ACC112 (cell line): ENCODE results near the gene ASMTL.
"Not testable (repeated sequence)": the region's sequence is repeated elsewhere in the genome, so short reads cannot be mapped to it uniquely, and the experiment has no call there.

ENCODE experiments used
- H2AFZ ChIP-seq: fragments of 200-600 bp; sonication (generic); one replicate; pipeline ENCODE4 v1.6.0; 2017; ENCODE audit warnings: antibody characterized with exemption, low read length; ENCODE audit not compliant: unreplicated experiment
- H3K27ac ChIP-seq: fragments of 200-600 bp; sonication (generic); 2 replicates; pipeline ENCODE4 v1.5.1; 2014; ENCODE audit warnings: low read depth, mild to moderate bottlenecking, antibody characterized with exemption, low read length, moderate library complexity
- H3K27me3 ChIP-seq: fragments of 200-600 bp; sonication (generic); 2 replicates; pipeline ENCODE4 v1.6.1; 2014; ENCODE audit warnings: mild to moderate bottlenecking, antibody characterized with exemption, low read length, moderate library complexity, mixed read lengths; ENCODE audit not compliant: insufficient read depth
- H3K36me3 ChIP-seq: fragments of 200-600 bp; sonication (generic); 2 replicates; pipeline ENCODE4 v1.6.1; 2016; ENCODE audit warnings: mild to moderate bottlenecking, antibody characterized with exemption, low read length, moderate library complexity, mixed read lengths; ENCODE audit not compliant: insufficient read depth
- H3K4me1 ChIP-seq: fragments of 200-600 bp; sonication (generic); one replicate; pipeline ENCODE4 v1.6.1; 2016; ENCODE audit warnings: low read length, mixed read lengths; ENCODE audit not compliant: insufficient read depth, unreplicated experiment, control insufficient read depth
- H3K4me3 ChIP-seq: fragments of 200-600 bp; sonication (generic); 2 replicates; pipeline ENCODE4 v1.5.1; 2014; ENCODE audit warnings: mild to moderate bottlenecking, low read depth, low read length
- H3K79me2 ChIP-seq: fragments of 200-600 bp; sonication (generic); one replicate; pipeline ENCODE4 v1.6.0; 2016; ENCODE audit warnings: low read length; ENCODE audit not compliant: control insufficient read depth, unreplicated experiment, insufficient read depth

ASMTL gene

DNA sequence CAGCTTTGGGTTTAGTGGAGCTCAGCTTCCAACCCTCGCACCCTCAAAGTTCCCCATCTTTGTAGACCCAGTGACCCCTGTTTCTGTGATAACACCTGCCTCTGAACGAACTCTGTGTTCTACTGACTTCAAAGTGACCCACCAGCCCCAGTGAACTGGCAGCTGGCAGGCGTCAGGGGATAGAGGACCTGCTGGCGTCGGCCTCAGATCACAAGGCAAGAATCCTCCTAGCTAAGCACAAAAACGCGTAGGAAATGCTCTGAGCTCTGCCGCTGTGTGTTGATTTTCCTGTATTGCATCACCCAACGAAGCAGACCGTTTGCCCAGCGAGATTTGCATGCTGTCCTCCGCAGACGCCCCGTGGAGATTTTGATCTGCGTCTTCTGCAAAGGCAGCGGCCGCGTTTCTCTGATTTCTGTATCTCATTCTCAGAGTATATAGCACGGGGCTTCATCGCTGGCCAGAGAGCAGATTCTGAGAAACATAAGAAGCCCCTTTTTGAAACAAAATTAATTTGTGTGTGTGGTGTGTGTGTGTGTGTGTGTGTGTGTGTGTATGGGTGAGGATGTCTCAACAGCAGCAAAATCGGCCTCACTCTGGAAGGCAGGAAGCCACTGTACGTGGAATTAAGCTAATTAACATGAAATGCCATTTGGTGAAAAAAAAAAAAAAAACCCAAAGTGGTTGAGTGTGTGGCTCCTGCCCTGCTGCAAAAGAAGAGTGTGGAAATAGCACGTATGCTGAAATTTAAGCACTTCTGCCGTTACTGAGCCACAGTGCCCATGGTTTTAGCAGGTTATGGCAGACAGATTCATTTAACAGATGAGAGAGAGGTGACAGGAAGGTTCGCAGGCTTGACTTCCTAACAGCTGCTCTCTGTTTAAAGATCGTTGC, 29.2 kb upstream of the ASMTL start:
- Histone ChIP-seq H3K79me2 (no peaks in the 10 kb centered on the region), H3K27me3 (peaks cover 21% of the 10 kb centered on the region; the same call in 1 of the 2 replicates), H3K36me3 (no peaks in the 10 kb centered on the region), H3K27ac (no peak overlapping the region), H3K4me3 (peak overlapping the region; percentile 27), H2AFZ (no peak overlapping the region), H3K4me1 (peaks cover 2% of the 10 kb centered on the region)

DNA sequence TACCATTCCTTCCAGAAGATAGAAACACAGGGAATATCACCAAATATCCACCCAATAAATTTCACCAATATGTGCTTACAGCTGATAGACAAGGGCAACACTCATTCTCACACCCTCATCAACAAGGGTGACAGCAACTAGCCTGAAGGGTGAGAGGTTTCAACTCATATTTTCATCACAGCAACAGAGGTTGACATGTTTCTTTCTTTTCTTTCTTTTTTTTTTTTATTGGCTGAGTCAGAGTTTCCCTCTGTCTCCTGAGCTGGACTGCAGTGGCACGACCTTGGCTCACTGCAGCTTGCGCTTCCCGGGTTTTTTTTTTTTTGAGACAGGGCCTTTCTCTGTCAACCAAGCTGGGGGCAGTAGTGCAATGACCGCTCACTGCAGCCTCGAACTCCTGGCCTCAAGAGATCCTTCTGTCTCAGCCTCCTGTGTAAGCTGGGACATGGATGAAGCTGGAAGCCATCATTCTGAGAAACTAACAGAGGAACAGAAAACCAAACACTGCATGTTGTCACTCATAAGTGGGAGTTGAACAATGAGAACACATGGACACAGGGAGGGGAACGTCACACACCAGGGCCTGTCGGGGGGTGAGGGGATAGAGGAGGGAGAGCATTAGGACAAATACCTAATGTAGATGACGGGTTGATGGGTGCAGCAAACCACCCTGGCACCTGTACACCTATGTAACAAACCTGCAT, 27.5 kb upstream of the ASMTL start:
- H3K4me1 ChIP-seq, result peaks cover 2% of the 10 kb centered on the region
- H3K79me2 ChIP-seq, result no peaks in the 10 kb centered on the region
- H3K4me3 ChIP-seq, result no peak overlapping the region
- no peak overlapping the region for H3K27ac ChIP-seq
- H3K36me3 ChIP-seq, result no peaks in the 10 kb centered on the region
- peaks cover 23% of the 10 kb centered on the region; the same call in 1 of the 2 replicates for H3K27me3 ChIP-seq
- H2AFZ ChIP-seq, result no peak overlapping the region

DNA sequence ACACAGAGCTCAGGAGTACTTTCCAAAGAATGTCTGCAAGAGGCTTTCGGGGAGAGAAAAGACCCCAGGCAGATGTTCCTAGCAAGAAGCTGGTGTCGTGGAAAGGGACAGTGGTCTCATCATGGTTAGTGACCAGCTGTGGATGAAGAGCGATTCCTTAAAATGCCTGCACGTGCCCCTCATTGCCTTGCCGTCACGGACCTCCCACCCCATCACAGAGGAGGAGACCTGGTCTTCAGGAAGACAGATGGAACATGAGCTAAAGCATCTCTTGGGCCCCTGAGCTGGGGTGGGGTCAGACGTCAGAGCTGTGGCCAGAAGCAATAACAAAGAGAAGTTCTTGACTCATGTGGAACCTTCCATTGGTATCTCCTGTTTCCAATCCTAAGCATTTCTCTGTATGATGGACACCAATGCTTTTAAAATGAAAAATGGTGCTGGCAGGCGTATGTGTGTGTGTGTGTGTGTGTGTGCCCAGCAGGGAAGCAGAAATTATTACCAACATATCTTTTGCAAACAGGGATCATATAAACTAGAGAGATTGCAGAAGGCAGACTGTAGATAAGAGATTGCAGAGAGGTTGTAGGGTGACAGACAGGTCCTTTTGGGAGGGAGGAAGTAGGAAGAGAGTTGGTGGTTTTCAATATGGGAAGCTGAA, 25.2 kb upstream of the ASMTL start:
- Histone ChIP-seq H2AFZ (no peak overlapping the region), H3K27ac (no peak overlapping the region), H3K4me1 (peaks cover 2% of the 10 kb centered on the region), H3K79me2 (no peaks in the 10 kb centered on the region), H3K4me3 (no peak overlapping the region), H3K36me3 (no peaks in the 10 kb centered on the region), H3K27me3 (peaks cover 13% of the 10 kb centered on the region; the same call in 1 of the 2 replicates)

DNA sequence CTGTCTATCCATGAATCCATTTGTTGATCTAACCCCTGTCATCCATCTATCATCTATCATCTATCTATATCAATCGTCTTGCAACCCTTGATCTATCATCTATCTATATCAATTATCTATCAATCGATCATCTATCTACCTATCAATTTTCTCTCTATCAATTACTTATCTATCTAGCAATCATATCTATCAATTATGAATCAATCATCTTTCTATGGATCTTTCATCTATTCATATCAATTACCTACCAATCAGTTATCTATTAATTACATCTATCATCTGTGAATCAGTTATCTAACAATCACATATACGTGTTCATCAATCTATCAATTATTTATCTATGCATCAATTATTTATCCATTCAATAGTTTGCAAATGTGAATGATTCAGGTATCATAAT, 24.5 kb upstream of the ASMTL start:
- Histone ChIP-seq H3K27me3 (peaks cover 13% of the 10 kb centered on the region; the same call in 1 of the 2 replicates), H3K27ac (no peak overlapping the region), H2AFZ (no peak overlapping the region), H3K79me2 (no peaks in the 10 kb centered on the region), H3K4me3 (no peak overlapping the region), H3K4me1 (peaks cover 2% of the 10 kb centered on the region), H3K36me3 (no peaks in the 10 kb centered on the region)

DNA sequence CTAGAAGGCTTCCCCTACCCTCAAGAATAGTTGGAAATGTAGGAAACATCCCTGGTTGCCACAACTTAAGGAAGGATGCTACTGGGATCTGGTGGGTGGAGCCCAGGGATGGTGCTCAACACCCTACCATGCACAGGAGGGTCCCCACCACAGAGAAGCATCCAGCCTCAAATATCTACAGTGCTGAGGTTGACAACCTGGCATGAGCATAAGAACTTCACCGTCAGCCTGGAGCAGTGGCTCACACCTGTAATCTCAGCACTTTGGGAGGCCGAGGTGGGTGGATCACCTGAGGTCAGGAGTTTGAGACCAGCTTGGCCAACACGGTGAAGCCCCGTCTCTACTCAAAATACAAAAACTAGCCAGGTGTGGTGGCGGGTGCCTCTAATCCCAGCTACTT, 24.0 kb upstream of the ASMTL start:
- Histone ChIP-seq H3K4me1 (peaks cover 2% of the 10 kb centered on the region), H3K27ac (no peak overlapping the region), H3K4me3 (no peak overlapping the region), H3K36me3 (no peaks in the 10 kb centered on the region), H3K79me2 (no peaks in the 10 kb centered on the region), H3K27me3 (peaks cover 13% of the 10 kb centered on the region; the same call in 1 of the 2 replicates), H2AFZ (no peak overlapping the region)

DNA sequence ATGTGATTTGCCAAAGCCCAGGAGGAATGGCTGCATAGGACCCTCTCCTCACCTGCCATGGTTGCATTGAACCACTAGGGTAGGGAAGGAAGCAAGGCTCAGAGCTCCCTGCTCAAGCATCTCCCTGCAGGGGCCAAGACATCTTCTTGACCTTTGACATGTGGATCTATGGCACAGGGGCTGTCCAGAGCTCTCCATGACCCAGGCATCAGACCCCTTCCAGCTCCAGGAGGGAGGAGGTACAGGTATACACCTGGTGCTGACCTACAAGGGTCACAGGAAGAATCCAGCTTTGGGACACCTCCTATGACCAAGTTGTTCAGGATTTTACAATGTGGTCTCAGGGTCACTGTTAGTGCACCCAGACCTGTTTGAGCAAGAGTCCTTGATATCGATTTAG, 23.2 kb upstream of the ASMTL start:
- no peak overlapping the region for H3K27ac ChIP-seq
- H3K79me2 ChIP-seq, result no peaks in the 10 kb centered on the region
- no peaks in the 10 kb centered on the region for H3K36me3 ChIP-seq

DNA sequence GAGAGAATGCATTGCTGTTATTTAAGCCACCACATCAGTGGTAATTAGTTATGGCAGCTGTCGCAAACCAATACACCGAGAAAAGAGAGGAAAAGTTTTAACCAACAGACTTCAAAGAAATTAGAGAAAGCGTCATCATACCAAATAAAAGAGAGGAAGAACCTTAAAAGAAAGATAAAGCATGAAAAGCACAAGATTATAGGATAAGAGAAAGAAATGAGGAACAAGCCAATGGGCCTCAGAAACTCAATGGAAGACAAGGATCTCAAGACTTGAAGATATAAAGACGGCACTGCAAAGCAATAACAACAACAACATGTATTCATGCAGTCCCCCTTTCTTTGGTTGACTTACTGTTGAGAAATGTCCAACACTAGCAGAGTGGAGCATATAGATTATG, 22.8 kb upstream of the ASMTL start:
- H3K4me3 ChIP-seq, result no peak overlapping the region
- peaks cover 14% of the 10 kb centered on the region for H3K27me3 ChIP-seq
- no peaks in the 10 kb centered on the region for H3K4me1 ChIP-seq
- H3K27ac ChIP-seq, result no peak overlapping the region
- H3K79me2 ChIP-seq, result no peaks in the 10 kb centered on the region
- no peaks in the 10 kb centered on the region for H3K36me3 ChIP-seq
- H2AFZ ChIP-seq, result no peak overlapping the region

More for the DNA sequence above, 23.2 kb upstream of the ASMTL start:
- peaks cover 13% of the 10 kb centered on the region; the same call in 1 of the 2 replicates for H3K27me3 ChIP-seq
- H3K4me1 ChIP-seq, result no peaks in the 10 kb centered on the region
- no peak overlapping the region for H2AFZ ChIP-seq
- no peak overlapping the region for H3K4me3 ChIP-seq

DNA sequence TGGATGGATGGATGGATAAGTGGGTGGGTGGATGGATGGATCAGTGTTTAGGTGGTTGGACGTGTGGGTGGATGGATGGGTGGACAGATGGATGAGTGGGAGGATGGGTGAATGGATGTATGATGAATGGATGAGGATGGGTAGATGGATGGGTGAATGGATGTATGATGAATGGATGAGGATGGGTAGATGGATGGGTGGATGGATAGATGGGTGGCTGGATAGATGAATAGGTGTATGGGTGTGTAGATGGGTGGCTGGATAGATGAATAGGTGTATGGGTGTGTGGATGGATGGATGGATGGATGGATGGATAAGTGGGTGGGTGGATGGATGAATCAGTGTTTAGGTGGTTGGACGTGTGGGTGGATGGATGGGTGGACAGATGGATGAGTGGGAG, 21.9 kb upstream of the ASMTL start:
- peaks cover 12% of the 10 kb centered on the region for H3K27me3 ChIP-seq
- not testable (repeated sequence) for H3K4me1 ChIP-seq, H3K36me3 ChIP-seq, H3K4me3 ChIP-seq, H3K27ac ChIP-seq, H3K79me2 ChIP-seq, H2AFZ ChIP-seq

DNA sequence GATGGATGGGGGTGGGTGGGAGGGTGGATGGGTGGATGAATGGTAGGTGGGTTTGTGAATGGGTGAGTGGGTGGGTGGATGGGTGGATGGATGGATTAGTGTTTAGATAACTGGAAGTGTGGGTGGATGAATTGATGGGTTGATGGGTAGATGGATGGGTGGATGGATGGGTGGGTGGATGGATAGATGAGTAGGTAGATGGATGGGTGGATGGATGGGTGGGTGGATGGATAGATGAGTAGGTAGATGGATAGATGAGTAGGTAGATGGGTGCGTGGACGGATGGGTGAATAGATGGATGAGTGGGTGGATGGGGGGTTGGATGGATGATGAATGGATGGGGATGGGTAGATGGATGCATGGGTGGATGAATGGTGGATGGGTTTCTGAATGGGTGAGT, 20.3 kb upstream of the ASMTL start:
- H3K27ac ChIP-seq, result no peak overlapping the region
- peaks cover 5% of the 10 kb centered on the region for H3K4me1 ChIP-seq
- H3K79me2 ChIP-seq, result no peaks in the 10 kb centered on the region
- no peak overlapping the region for H2AFZ ChIP-seq
- H3K4me3 ChIP-seq, result no peak overlapping the region
- peaks cover 15% of the 10 kb centered on the region for H3K27me3 ChIP-seq
- no peaks in the 10 kb centered on the region for H3K36me3 ChIP-seq

DNA sequence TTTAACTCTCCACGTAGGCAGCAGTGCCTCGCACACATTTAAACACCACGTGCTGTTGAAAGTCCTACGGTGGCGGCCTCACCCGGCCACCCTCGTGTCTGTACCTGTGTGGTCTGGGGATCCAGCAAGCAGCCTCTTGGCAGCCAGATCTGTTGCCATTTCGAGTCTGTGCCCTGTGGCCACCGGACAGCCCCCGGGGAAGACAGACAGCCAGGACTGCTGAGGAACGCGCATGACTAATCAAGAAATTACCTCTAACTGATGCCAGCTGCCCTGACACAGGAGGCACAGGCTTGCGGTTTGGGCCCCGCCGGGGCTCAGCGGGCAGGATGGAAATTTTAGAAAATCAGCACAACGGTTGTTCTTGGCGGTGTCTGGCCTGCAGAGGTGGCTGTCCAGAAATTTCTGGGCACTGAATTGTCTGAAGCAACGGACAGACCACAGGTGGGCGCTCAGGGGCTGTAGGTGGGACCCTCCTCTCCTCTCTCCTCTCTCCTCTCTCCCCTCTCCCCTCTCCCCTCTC, 15.6 kb upstream of the ASMTL start:
- Histone ChIP-seq H3K79me2 (no peaks in the 10 kb centered on the region), H3K27me3 (peaks cover 55% of the 10 kb centered on the region), H3K4me1 (peaks cover 6% of the 10 kb centered on the region), H3K4me3 (no peak overlapping the region), H3K36me3 (no peaks in the 10 kb centered on the region), H2AFZ (no peak overlapping the region), H3K27ac (no peak overlapping the region)
